Measurements from ENCODE around the gene NUP153.
"Not testable (repeated sequence)": the region's sequence is repeated elsewhere in the genome, so short reads cannot be mapped to it uniquely, and the experiment has no call there.

The NUP153 gene

GRCh38 chr6:17600527-17601385 is 106.0 kb downstream of the NUP153 start:
- Histone ChIP-seq H3K27me3 (replicated peaks; ENCODE audit: control insufficient read depth, insufficient read depth, low read length) (no peaks in the 10 kb centered on the region), H3K36me3 (ENCODE audit: control insufficient read depth, insufficient read depth, low read length, severe bottlenecking) (peaks cover 22% of the 10 kb centered on the region), H3K9ac (ENCODE audit: low read length) (peak overlapping the region; percentile 83), H3K9me3 (ENCODE audit: control insufficient read depth, low read length) (no peaks in the 10 kb centered on the region), H3K4me1 (ENCODE audit: control insufficient read depth, insufficient read depth, low read length) (peaks cover 18% of the 10 kb centered on the region), H3K4me3 (ENCODE audit: low read length) (peak overlapping the region; percentile 85)
- peak; percentile 62 for DNase-seq (ENCODE audit: low read depth)

GRCh38 chr6:17599877-17600526 is 106.7 kb downstream of the NUP153 start, which contains the start of gene FAM8A1:
Gene FAM8A1, plus strand, starts transcription at chr6:17600302. Its CDS starts 108 bp downstream, at chr6:17600410.
- Histone ChIP-seq H3K36me3 (ENCODE audit: control insufficient read depth, insufficient read depth, low read length, severe bottlenecking) (peaks cover 17% of the 10 kb centered on the region), H3K9ac (ENCODE audit: low read length) (peak within 1 kb of the TSS; percentile 83), H3K9me3 (ENCODE audit: control insufficient read depth, low read length) (no peaks in the 10 kb centered on the region), H3K27me3 (replicated peaks; ENCODE audit: control insufficient read depth, insufficient read depth, low read length) (no peaks in the 10 kb centered on the region), H3K4me3 (ENCODE audit: low read length) (peak within 1 kb of the TSS; percentile 85), H3K4me1 (ENCODE audit: control insufficient read depth, insufficient read depth, low read length) (peaks cover 18% of the 10 kb centered on the region)
- DNase-seq (ENCODE audit: low read depth): peak; percentile 96

- H3K9me3 ChIP-seq (ENCODE audit: control insufficient read depth, low read length): no peaks in the 10 kb centered on the region
- no peak for DNase-seq (ENCODE audit: low read depth)
- H3K27me3 ChIP-seq (replicated peaks; ENCODE audit: control insufficient read depth, insufficient read depth, low read length): no peaks in the 10 kb centered on the region
- H3K9ac ChIP-seq (ENCODE audit: low read length): no peak overlapping the region
- no peaks in the 10 kb centered on the region for H3K4me1 ChIP-seq (ENCODE audit: control insufficient read depth, insufficient read depth, low read length)
- no peak overlapping the region for H3K4me3 ChIP-seq (ENCODE audit: low read length)
- H3K36me3 ChIP-seq (ENCODE audit: control insufficient read depth, insufficient read depth, low read length, severe bottlenecking): no peaks in the 10 kb centered on the region
Measured at GRCh38 chr6:17596085-17596484, 110.6 kb downstream of the NUP153 start.

- DNase-seq (ENCODE audit: low read depth): no peak
- H3K4me3 ChIP-seq (ENCODE audit: low read length): no peak overlapping the region
- H3K9me3 ChIP-seq (ENCODE audit: control insufficient read depth, low read length): no peaks in the 10 kb centered on the region
- no peaks in the 10 kb centered on the region for H3K27me3 ChIP-seq (replicated peaks; ENCODE audit: control insufficient read depth, insufficient read depth, low read length)
- H3K36me3 ChIP-seq (ENCODE audit: control insufficient read depth, insufficient read depth, low read length, severe bottlenecking): no peaks in the 10 kb centered on the region
- no peak overlapping the region for H3K9ac ChIP-seq (ENCODE audit: low read length)
- no peaks in the 10 kb centered on the region for H3K4me1 ChIP-seq (ENCODE audit: control insufficient read depth, insufficient read depth, low read length)
Measured at GRCh38 chr6:17593246-17593645, 113.5 kb downstream of the NUP153 start.

- H3K27me3 ChIP-seq (replicated peaks; ENCODE audit: control insufficient read depth, insufficient read depth, low read length): no peaks in the 10 kb centered on the region
- no peak overlapping the region for H3K4me3 ChIP-seq (ENCODE audit: low read length)
- no peaks in the 10 kb centered on the region for H3K9me3 ChIP-seq (ENCODE audit: control insufficient read depth, low read length)
- H3K36me3 ChIP-seq (ENCODE audit: control insufficient read depth, insufficient read depth, low read length, severe bottlenecking): no peaks in the 10 kb centered on the region
- H3K9ac ChIP-seq (ENCODE audit: low read length): no peak overlapping the region
- no peak for DNase-seq (ENCODE audit: low read depth)
- H3K4me1 ChIP-seq (ENCODE audit: control insufficient read depth, insufficient read depth, low read length): no peaks in the 10 kb centered on the region
Measured at GRCh38 chr6:17591287-17591686, 115.4 kb downstream of the NUP153 start.

- Histone ChIP-seq H3K36me3 (ENCODE audit: control insufficient read depth, insufficient read depth, low read length, severe bottlenecking) (no peaks in the 10 kb centered on the region), H3K27me3 (replicated peaks; ENCODE audit: control insufficient read depth, insufficient read depth, low read length) (no peaks in the 10 kb centered on the region), H3K9me3 (ENCODE audit: control insufficient read depth, low read length) (no peaks in the 10 kb centered on the region), H3K9ac (ENCODE audit: low read length) (no peak overlapping the region), H3K4me3 (ENCODE audit: low read length) (no peak overlapping the region), H3K4me1 (ENCODE audit: control insufficient read depth, insufficient read depth, low read length) (no peaks in the 10 kb centered on the region)
- DNase-seq (ENCODE audit: low read depth): peak; percentile 80
Measured at GRCh38 chr6:17589406-17590096, 117.2 kb downstream of the NUP153 start.

DNA sequence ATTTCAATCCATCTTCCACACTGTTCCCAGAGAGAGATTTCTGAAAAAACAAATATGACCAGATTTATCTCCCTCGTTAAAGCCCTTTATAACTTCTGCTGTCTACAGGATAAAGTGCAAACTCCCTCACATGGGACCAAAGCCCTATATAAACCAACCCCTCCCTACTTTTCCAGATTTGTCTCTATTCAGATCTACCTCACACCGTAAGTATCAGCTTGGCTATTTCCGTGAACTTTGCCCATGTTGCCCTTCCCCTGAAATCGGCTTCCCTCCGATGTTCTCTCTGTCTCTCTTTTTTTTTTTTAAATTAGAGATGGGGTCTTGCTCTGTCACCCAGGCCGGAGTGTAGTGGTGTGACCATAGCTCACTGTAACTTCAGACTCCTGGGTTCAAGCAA is 118.7 kb downstream of the NUP153 start:
- Histone ChIP-seq H3K9me3 (ENCODE audit: control insufficient read depth, low read length) (no peaks in the 10 kb centered on the region), H3K27me3 (replicated peaks; ENCODE audit: control insufficient read depth, insufficient read depth, low read length) (no peaks in the 10 kb centered on the region), H3K36me3 (ENCODE audit: control insufficient read depth, insufficient read depth, low read length, severe bottlenecking) (no peaks in the 10 kb centered on the region), H3K4me3 (ENCODE audit: low read length) (no peak overlapping the region), H3K4me1 (ENCODE audit: control insufficient read depth, insufficient read depth, low read length) (peaks cover 8% of the 10 kb centered on the region), H3K9ac (ENCODE audit: low read length) (no peak overlapping the region)
- no peak for DNase-seq (ENCODE audit: low read depth)

- H3K9ac ChIP-seq (ENCODE audit: low read length); DNase-seq (ENCODE audit: low read depth); H3K4me1 ChIP-seq (ENCODE audit: control insufficient read depth, insufficient read depth, low read length); H3K36me3 ChIP-seq (ENCODE audit: control insufficient read depth, insufficient read depth, low read length, severe bottlenecking); H3K9me3 ChIP-seq (ENCODE audit: control insufficient read depth, low read length); H3K4me3 ChIP-seq (ENCODE audit: low read length); H3K27me3 ChIP-seq (replicated peaks; ENCODE audit: control insufficient read depth, insufficient read depth, low read length): not testable (repeated sequence)
Measured at GRCh38 chr6:17586623-17587022, 120.1 kb downstream of the NUP153 start.

DNA sequence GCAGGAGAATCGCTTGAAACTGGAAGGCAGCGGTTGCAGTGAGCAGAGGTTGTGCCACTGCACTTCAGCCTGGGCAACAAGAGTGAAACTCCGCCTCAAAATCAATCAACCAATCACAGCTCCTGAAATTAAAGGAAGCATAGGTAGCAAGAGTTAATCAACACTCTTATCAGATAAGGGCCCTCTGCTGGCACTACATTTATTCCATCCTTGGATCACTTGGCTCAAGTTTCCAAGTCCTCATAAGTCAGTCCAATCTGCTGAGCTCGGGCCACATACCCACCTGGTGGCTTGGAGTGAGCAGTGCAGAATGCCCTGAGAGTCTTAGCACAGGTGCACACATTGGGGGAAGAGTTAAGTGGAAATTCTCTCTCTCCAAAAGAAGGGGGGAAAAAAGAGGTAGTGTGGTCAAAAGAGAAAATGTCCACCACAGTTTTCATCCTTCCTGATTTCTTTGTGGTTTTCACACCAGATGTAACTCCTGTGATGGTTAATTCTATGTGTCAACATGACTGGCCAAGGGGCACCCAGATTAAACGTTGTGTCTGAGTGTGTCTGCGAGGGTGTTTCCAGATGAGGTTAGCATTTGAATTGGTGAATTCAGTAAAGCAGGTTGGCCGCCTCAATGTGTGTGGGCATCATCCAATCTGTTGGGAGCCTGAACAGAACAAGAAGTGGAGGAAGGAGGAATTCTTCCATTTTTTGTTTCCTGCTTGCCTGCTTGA is 120.8 kb downstream of the NUP153 start:
- Histone ChIP-seq H3K36me3 (ENCODE audit: control insufficient read depth, insufficient read depth, low read length, severe bottlenecking) (no peaks in the 10 kb centered on the region), H3K4me1 (ENCODE audit: control insufficient read depth, insufficient read depth, low read length) (peaks cover 8% of the 10 kb centered on the region)

DNA sequence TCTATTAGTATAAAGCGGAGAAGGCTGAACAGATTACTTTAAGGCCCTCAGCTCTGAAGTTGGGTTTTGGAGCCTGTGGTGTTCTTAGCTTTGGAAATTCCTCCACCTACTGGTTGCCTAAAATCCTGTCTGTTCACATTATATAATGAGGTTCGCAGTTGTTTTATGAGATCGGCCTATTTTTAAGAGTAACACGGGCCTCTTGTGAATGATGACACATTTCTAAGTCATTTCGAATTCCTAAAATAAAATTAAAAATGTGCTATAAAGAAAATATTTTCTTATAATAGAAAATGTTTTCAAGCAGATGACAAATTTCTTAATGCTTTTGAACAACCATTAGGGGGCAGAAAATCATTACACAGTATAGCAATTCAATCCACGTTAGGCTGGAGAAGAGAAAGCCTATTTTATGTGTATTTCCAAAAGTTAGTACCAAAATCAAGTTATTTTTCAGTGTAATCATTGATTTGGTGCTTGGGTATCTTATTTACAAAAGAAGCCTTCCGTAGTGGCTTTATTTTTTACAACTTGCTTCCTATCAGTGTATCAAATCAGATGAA is 122.4 kb downstream of the NUP153 start:
- H3K27me3 ChIP-seq (replicated peaks; ENCODE audit: control insufficient read depth, insufficient read depth, low read length): no peaks in the 10 kb centered on the region
- no peaks in the 10 kb centered on the region for H3K9me3 ChIP-seq (ENCODE audit: control insufficient read depth, low read length)
- peak overlapping the region; percentile 59 for H3K9ac ChIP-seq (ENCODE audit: low read length)
- peak overlapping the region; percentile 46 for H3K4me3 ChIP-seq (ENCODE audit: low read length)
- DNase-seq (ENCODE audit: low read depth): peak; percentile 91
- H3K36me3 ChIP-seq (ENCODE audit: control insufficient read depth, insufficient read depth, low read length, severe bottlenecking): no peaks in the 10 kb centered on the region
- peaks cover 8% of the 10 kb centered on the region for H3K4me1 ChIP-seq (ENCODE audit: control insufficient read depth, insufficient read depth, low read length)

More for the DNA sequence above, 120.8 kb downstream of the NUP153 start:
- no peak overlapping the region for H3K4me3 ChIP-seq (ENCODE audit: low read length)
- no peaks in the 10 kb centered on the region for H3K9me3 ChIP-seq (ENCODE audit: control insufficient read depth, low read length)
- H3K27me3 ChIP-seq (replicated peaks; ENCODE audit: control insufficient read depth, insufficient read depth, low read length): no peaks in the 10 kb centered on the region
- no peak for DNase-seq (ENCODE audit: low read depth)
- no peak overlapping the region for H3K9ac ChIP-seq (ENCODE audit: low read length)
